Thyroid gland (tissue), 4 donors: ENCODE measurements around the gene KDM4B. TPM values are rescaled to one million over a fixed set of nuclear protein-coding genes. Genes with fewer than 3 reads are reported as not detected.
"Not testable (repeated sequence)": the region's sequence is repeated elsewhere in the genome, so short reads cannot be mapped to it uniquely, and the experiment has no call there.

Experiments used
- DNase-seq, 2 donors: peaks; one replicate each; pipeline ENCODE4 v3.0.0-alpha.2; 2019
- H3K27ac ChIP-seq, 3 donors: fragments of 200-600 bp; sonication (generic); 1 replicate in 2 of 3; 2 replicates in 1 of 3; pipeline ENCODE4 v1.5.1; 2016 to 2019; ENCODE audit warnings: mild to moderate bottlenecking in 1 of 3, moderate library complexity in 1 of 3
- H3K27me3 ChIP-seq: fragments of 200-600 bp; sonication (generic); one replicate; pipeline ENCODE4 v1.5.1; 2019
- H3K36me3 ChIP-seq, 2 donors: fragments of 200-600 bp; sonication (generic); one replicate each; pipeline ENCODE4 v1.5.1; 2016 to 2019
- H3K4me1 ChIP-seq, 2 donors: fragments of 200-600 bp; sonication (generic); one replicate each; pipeline ENCODE4 v1.5.1; 2017 to 2019
- H3K4me3 ChIP-seq, 3 donors: fragments of 200-600 bp; sonication (generic); replicated peaks in 1 of 3; 1 replicate in 2 of 3; 2 replicates in 1 of 3; pipeline ENCODE4 v1.5.1; 2016; ENCODE audit warnings: mild to moderate bottlenecking in 1 of 3
- H3K9me3 ChIP-seq: fragments of 200-600 bp; sonication (generic); one replicate; pipeline ENCODE4 v1.5.1; 2017
- POLR2A ChIP-seq, 2 donors: fragments of 450-650 bp; IDR thresholded peaks; one replicate each; pipeline ENCODE4 v1.6.1; 2017; ENCODE audit warnings: antibody characterized with exemption in 2 of 2, mild to moderate bottlenecking in 2 of 2, moderate library complexity in 1 of 2
- WGBS, 2 donors: methylation state at CpG; one replicate each; pipeline ENCODE4 v1.1.5; 2017; 5-methylcytosine and 5-hydroxymethylcytosine counted together
- intact Hi-C: fragments of 100-400 bp; cut with DNase I; formaldehyde crosslinking; loops from one replicate; pipeline ENCODE4 v1.15.1; 2023
- total RNA-seq, 4 donors: library from RNA; depleted of rRNA; stranded (reverse); fragments of >200 nt; gene quantifications; one replicate each; pipeline ENCODE4 v1.2.3, GENCODE V29; 2016
- TF ChIP-seq, protein P1 (sequence below), 6 experiments: fragments of 200-600 bp in 3 of 6; fragments of 450-650 bp in 3 of 6; sonication (generic) in 3 of 6; IDR thresholded peaks; one replicate each; pipeline ENCODE4 v1.5.1; 2016 to 2019; ENCODE audit warnings: antibody characterized with exemption in 6 of 6, mild to moderate bottlenecking in 2 of 6, inconsistent platforms in 1 of 6, moderate library complexity in 1 of 6

The KDM4B gene
- total RNA-seq, 4 donors from 2014 or later, result 44.3 to 87.2 (median 75.8) TPM

DNA sequence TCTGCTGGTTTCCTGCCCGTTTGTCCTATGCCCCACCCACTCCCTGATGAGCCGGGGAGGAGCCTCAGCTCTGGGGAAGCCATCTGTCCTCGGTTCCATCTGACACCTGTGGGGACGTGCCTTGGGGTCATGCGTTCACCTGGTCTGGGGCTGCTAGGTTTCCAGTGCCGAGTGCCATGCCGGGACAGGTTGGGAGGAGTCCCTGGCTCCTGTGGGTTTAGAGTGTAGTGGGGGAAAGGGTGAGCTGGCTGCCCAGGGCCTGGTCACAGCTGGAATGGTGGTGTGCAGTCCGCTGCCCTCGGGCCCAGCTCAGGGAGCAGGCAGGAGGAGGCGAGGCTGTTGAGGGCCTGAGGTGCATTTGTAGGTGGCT is 2.5 kb downstream of the KDM4B start:
- Histone ChIP-seq H3K4me1 (peaks cover 58 to 60% of the 10 kb centered on the region in 2 donors), H3K9me3 (no peaks in the 10 kb centered on the region), H3K36me3 (no peaks in the 10 kb centered on the region), H3K4me3 (peak overlapping the region in 1 of 3 donors; percentile 61), H3K27me3 (no peaks in the 10 kb centered on the region), H3K27ac (peak overlapping the region; percentile 74 to 94 (median 85))
- WGBS, 2 donors, result 22 to 29% methylated on average over 10 of the region's 10 CpGs
- intact Hi-C loops, result no loop called here
- TF ChIP-seq POLR2A (IDR thresholded peaks at IDR 0.05), result peak in 1 of 2 donors; percentile 63
- TF ChIP-seq, protein P1, sequence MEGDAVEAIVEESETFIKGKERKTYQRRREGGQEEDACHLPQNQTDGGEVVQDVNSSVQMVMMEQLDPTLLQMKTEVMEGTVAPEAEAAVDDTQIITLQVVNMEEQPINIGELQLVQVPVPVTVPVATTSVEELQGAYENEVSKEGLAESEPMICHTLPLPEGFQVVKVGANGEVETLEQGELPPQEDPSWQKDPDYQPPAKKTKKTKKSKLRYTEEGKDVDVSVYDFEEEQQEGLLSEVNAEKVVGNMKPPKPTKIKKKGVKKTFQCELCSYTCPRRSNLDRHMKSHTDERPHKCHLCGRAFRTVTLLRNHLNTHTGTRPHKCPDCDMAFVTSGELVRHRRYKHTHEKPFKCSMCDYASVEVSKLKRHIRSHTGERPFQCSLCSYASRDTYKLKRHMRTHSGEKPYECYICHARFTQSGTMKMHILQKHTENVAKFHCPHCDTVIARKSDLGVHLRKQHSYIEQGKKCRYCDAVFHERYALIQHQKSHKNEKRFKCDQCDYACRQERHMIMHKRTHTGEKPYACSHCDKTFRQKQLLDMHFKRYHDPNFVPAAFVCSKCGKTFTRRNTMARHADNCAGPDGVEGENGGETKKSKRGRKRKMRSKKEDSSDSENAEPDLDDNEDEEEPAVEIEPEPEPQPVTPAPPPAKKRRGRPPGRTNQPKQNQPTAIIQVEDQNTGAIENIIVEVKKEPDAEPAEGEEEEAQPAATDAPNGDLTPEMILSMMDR (IDR thresholded peaks at IDR 0.05), result no peak
- peak; percentile 67 to 83 for DNase-seq

DNA sequence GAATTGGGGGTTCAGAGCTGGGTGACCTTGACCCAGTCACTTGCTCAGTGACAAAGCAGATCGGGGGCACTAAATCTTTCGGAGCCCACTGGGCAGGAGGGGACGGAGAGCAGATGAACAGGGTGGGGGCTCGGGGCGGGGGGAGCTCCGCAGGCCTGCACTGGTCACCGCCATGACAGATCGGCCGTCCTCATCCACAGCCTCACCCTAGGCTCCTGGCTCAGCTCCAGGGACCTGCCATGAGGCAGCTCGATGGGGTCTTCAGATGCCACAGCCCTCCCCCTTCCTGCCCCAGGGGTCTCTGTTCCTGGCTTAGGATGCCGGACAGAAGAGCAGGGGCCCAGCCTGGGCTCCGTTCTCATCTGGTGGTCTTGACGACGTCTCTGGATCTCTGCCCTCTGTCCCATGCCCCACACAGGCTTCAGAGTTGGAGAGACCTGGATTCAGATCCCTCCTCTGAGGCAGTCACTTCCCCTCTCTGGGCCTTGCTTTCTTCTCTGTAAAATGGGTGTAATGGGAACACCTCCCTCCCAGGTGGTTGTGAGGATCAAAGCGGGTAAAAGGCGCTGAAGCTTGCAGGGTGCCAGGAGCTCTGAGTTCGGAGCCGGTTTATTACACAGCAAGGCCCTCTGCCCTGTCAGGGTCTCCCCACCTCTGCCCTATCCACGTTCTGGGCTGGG is 3.0 kb downstream of the KDM4B start:
- Histone ChIP-seq H3K4me1 (peaks cover 63 to 66% of the 10 kb centered on the region in 2 donors), H3K36me3 (no peaks in the 10 kb centered on the region), H3K4me3 (peak overlapping the region in 1 of 3 donors; percentile 61), H3K27me3 (no peaks in the 10 kb centered on the region), H3K9me3 (no peaks in the 10 kb centered on the region), H3K27ac (peak overlapping the region; percentile 74 to 94 (median 85))
- TF ChIP-seq POLR2A (IDR thresholded peaks at IDR 0.05), result no peak
- TF ChIP-seq, protein P1 (IDR thresholded peaks at IDR 0.05), result no peak
- no peak for DNase-seq
- 89 to 90% methylated on average over 12 to 15 of the region's 19 CpGs for WGBS, 2 donors
- intact Hi-C loops, result no loop called here

DNA sequence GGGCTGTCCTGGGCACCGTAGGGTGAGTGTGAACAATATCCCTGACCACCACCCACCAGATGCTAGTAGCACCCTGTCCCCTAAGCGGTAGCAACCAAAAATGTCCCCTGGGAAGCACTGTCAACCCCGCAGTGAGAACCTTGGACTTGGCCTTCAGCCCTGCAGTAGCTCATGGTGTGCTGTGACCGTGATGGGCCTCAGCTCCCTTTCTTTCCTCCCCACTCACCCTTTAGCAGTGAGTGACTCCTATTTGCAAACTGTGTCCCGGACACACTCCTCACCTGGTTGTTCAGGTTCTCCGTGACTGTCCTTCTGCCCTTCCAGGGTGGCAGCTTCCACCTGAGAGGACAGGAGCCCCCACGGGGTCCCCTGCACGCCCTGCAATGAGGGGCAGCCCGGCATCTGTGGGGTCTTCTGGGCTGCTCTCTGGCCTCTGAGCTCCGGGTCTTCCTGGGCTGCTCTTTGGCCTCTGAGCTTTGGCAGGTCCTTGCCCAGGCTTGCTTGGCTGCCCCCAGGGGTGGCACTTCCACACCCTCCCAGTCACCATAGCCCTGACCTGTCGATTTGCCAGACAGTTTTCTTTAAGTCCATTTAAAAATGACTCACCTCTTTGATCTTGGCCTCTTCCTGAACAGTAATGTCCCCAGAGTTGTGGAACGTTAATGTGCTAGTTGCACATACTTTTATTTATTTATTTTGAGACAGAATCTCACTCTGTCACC is 3.8 kb downstream of the KDM4B start:
- Histone ChIP-seq H3K27me3 (no peaks in the 10 kb centered on the region), H3K9me3 (no peaks in the 10 kb centered on the region), H3K4me3 (peak overlapping the region in 1 of 3 donors; percentile 6), H3K27ac (peak overlapping the region; percentile 74 to 94 (median 85)), H3K4me1 (peaks cover 70 to 73% of the 10 kb centered on the region in 2 donors), H3K36me3 (no peaks in the 10 kb centered on the region)
- peak; percentile 64 to 66 for DNase-seq
- intact Hi-C loops, result no loop called here
- TF ChIP-seq, protein P1 (IDR thresholded peaks at IDR 0.05), result no peak
- no peak for TF ChIP-seq POLR2A (IDR thresholded peaks at IDR 0.05)
- 64 to 68% methylated on average over 10 to 12 of the region's 12 CpGs for WGBS, 2 donors

DNA sequence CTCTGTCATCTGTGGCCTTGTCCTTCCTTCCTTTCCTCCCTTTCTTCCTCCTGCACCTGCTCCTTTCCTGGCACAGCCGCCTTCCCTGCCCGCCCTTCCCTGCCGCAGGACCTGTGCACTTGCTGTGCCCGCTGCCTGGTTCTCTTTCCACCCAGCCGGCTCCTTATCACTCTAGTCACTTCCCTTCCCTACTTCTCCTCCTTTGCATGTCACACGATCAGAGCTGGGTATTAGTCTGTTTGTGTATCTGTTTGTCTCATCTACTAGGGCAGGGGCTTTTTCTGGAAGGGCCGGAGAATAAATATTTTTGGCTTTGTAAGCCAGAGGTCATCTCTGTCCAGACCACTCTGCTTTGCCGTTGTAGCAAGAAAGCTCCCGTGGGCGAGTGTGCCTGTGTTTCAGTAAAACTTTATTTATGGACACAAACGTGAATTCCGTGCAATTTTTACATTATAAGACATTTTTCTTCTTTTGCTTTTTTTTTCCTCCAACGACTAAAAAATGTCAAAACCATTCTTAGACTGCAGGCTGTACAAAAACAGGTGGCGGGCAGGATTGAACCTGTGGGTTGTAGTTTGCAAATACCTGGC is 6.1 kb downstream of the KDM4B start:
- no peak for TF ChIP-seq POLR2A (IDR thresholded peaks at IDR 0.05)
- TF ChIP-seq, protein P1 (IDR thresholded peaks at IDR 0.05), result no peak
- H3K27me3 ChIP-seq, result no peaks in the 10 kb centered on the region
- no peaks in the 10 kb centered on the region for H3K36me3 ChIP-seq
- no peaks in the 10 kb centered on the region for H3K9me3 ChIP-seq
- intact Hi-C loops, result no loop called here
- H3K4me3 ChIP-seq, result no peak overlapping the region
- 82% methylated on average over 14 of the region's 14 CpGs for WGBS, 2 donors
- peak overlapping the region; percentile 94 for H3K27ac ChIP-seq
- H3K4me1 ChIP-seq, result peaks cover 90 to 92% of the 10 kb centered on the region in 2 donors
- DNase-seq, result no peak

DNA sequence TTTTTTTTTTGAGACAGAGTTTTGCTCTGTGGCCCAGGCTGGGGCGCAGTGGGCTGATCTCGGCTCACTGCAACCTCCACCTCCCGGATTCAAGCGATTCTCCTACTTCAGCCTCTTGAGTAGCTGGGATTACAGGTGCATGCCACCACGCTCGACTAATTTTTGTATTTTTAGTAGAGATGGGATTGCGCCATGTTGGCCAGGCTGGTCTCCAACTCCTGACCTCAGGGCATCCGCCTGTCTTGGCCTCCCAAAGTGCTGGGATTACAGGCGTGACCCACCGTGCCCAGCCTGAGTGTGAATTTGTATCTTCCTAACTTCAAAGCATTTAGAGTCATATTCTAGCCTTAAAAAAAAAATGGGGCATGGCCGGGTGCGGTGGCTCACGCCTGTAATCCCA is 6.7 kb downstream of the KDM4B start:
- WGBS, 2 donors, result 58 to 61% methylated on average over 13 of the region's 13 CpGs

More for the DNA sequence above, 6.7 kb downstream of the KDM4B start:
- H3K4me3 ChIP-seq, H3K9me3 ChIP-seq, H3K36me3 ChIP-seq, H3K27me3 ChIP-seq, intact Hi-C loops: not testable (repeated sequence)
- DNase-seq, result peak; percentile 64 to 70
- H3K27ac ChIP-seq, result peak overlapping the region; percentile 94
- peaks cover 87 to 95% of the 10 kb centered on the region in 2 donors for H3K4me1 ChIP-seq
